Retinal pigment epithelial cell (primary cell): ENCODE measurements around the gene DCTD.

Source experiments
- DNase-seq: peaks from one replicate; pipeline ENCODE4 v3.0.0-alpha.2; 2010; ENCODE audit warnings: low read depth
- H3K4me3 ChIP-seq: 2 replicates; pipeline ENCODE4 v1.5.1; 2011; ENCODE audit warnings: mild to moderate bottlenecking, low read length, control low read depth, moderate library complexity
- TF ChIP-seq, protein P1 (sequence below): conservative IDR thresholded peaks from 2 replicates; pipeline ENCODE4 v1.5.1; 2011; ENCODE audit warnings: low read depth, low read length, control low read depth, inconsistent platforms

DCTD gene

DNA sequence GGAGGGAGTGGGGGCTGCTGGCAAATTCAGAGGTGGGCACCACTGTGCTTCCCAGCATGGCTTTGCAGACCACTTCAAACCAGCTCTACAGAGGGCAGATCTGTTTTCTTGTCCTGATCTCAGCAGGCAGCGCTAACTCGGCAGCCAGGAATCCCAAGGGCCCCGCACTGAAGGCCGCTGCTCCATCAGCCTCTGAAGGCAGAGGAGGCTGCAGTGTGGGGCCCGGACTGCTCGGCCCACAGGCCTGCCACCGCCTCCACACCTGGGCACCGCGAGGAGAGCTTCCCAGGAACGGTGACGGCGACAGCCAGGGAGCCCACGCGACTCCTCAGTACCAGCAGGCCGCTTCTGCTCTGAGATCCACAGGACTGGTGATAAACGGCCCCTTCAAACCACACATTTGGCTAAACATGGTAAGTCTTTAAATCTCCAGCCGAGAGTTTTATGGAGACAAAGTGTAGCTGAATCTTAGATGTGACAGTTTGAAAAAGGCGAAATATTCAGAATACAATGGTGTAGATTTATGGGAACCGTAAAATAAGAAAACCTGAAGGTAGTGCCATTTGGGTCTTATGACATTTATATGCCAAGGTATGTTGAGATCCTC, 23.6 kb downstream of the DCTD start:
- TF ChIP-seq, protein P1, sequence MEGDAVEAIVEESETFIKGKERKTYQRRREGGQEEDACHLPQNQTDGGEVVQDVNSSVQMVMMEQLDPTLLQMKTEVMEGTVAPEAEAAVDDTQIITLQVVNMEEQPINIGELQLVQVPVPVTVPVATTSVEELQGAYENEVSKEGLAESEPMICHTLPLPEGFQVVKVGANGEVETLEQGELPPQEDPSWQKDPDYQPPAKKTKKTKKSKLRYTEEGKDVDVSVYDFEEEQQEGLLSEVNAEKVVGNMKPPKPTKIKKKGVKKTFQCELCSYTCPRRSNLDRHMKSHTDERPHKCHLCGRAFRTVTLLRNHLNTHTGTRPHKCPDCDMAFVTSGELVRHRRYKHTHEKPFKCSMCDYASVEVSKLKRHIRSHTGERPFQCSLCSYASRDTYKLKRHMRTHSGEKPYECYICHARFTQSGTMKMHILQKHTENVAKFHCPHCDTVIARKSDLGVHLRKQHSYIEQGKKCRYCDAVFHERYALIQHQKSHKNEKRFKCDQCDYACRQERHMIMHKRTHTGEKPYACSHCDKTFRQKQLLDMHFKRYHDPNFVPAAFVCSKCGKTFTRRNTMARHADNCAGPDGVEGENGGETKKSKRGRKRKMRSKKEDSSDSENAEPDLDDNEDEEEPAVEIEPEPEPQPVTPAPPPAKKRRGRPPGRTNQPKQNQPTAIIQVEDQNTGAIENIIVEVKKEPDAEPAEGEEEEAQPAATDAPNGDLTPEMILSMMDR, result no peak
- H3K4me3 ChIP-seq, result no peak overlapping the region
- DNase-seq, result no peak

DNA sequence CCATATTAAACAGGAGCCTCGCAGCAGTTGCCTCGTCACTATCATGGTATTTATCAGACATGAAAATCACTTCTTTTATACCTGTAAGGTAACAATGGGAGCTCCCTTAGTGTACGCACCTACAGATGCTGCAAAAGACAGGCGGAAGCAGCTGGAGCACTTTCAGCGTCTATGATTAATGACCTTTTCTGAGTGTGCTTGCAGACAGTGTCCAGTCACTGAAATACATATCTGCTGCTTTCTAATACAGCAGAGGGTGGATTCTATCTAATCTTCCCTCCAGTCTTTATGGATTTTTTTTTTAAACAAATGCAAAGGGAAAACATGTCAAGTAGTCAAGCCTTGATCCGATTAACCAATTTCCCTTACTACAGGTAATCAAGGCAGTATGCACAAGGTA, 24.1 kb downstream of the DCTD start:
- DNase-seq, result no peak
- TF ChIP-seq, protein P1, result no peak

DNA sequence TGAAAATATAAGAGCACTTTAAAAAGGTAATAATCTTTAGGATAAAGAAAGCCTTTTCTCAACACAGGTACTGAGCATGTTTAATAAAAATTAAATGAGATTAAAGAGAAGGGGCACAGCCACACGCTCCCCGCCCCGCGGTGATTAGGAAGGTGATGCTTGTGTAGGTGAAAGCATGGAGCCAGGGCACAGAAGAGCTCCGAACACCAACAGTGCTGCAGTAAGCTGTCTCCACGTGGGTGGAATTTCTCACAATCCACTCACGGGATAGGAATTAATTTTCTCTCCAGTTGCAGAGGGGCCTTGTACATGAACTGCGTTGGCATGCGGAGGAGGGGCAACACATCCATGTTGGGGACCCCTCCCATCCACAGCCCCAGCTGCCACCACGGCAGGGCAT, 27.0 kb downstream of the DCTD start:
- no peak for DNase-seq
- TF ChIP-seq, protein P1, result no peak
- no peak overlapping the region for H3K4me3 ChIP-seq

More for the DNA sequence above, 24.1 kb downstream of the DCTD start:
- no peak overlapping the region for H3K4me3 ChIP-seq

DNA sequence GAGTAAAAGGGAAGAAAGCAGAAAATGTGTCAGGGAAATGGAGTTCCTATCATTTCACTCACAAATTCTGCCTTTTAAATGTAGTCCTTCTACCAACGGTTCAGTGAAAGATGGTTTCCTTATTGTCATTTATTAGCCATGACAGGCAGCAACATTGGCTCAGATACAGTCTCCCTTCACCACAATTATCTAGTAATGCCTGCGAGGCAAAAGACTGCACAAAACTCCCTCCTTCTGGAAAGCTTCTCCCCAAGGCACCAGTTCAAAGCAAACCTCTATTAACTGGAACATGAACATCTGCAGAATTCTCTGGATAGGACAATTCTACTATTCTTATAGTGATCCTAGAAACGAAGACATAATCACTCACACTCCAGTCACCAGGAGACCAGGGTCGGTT, 28.3 kb downstream of the DCTD start:
- no peak for DNase-seq
- TF ChIP-seq, protein P1, result no peak

DNA sequence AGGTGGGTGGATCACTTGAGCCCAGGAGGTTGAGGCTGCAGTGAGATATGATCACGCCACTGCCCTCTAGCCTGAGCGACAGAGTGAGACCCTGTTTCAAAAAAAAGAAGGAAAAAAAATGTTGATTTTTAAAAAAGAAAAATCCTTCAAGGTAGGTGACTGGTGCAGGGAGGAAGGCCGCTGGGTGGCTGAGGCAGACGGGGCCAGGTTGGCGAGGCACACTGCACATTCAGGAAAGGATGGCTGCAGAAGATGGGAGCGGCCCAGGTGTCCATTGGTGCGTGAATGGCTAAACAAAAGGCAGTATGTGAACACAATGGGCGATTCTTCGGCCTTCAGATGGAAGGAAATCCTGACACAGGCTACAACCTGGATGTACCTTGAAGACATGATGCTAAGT, 30.4 kb downstream of the DCTD start:
- no peak for DNase-seq
- no peak overlapping the region for H3K4me3 ChIP-seq
- TF ChIP-seq, protein P1, result no peak

More for the DNA sequence above, 28.3 kb downstream of the DCTD start:
- H3K4me3 ChIP-seq, result no peak overlapping the region

DNA sequence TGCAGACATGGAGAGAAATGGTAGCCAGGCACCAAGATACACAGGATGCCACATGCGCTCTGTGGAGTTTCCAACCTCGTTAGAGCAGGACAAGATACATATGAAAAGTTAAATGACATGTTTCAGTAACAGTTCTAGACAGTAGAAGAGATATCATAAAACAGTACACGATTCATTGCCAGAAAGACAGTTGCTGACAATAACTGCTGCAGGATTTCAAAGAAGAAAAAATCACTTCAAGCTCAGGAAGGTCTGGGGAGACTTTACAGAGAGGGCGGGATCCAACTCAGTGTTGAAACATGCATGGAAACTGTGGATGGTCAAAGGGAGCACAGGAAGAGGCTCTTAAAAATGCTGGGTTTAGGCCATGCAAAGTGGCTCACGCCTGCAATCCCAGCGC, 31.0 kb downstream of the DCTD start:
- no peak overlapping the region for H3K4me3 ChIP-seq
- TF ChIP-seq, protein P1, result no peak
- DNase-seq, result no peak

DNA sequence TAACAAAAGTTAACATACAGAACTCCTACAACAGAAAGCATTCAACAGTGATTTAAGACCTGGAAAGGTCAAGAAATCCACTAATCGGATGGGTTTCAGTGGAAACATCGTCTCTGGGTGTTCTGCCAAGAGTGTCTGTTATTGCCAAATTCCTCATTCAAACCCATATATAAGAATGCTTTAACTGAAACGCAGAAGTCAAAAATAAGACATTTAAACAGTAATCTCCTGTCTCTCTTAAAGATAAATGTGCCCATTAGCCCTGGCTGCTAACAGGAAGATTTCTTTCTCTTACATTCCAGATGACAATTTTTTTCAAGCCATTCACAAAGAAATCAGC, 31.5 kb downstream of the DCTD start:
- no peak for DNase-seq
- H3K4me3 ChIP-seq, result no peak overlapping the region
- TF ChIP-seq, protein P1, result no peak
